OCI-LY7 (cell line): ENCODE measurements around the gene ROCK2.

ENCODE experiments used
- CTCF ChIP-seq: fragments of 200-600 bp; sonication (generic); conservative IDR thresholded peaks from 2 replicates; pipeline ENCODE4 v1.5.1; 2014; ENCODE audit warnings: mild to moderate bottlenecking, antibody characterized with exemption, low read length, moderate library complexity, mixed read lengths
- EZH2phosphoT487 ChIP-seq: fragments of 200-600 bp; sonication (generic); IDR thresholded peaks from 2 replicates; pipeline ENCODE4 v1.6.1; 2018; ENCODE audit warnings: low read depth, borderline replicate concordance, mild to moderate bottlenecking, mixed run types, antibody characterized with exemption, low read length, moderate library complexity, mixed read lengths

- TF ChIP-seq CTCF (no peak), EZH2phosphoT487 (no peak)
Measured at GRCh38 chr2:11332596-11332995, 11.8 kb downstream of the ROCK2 start.
